Stimulated activated CD4-positive, alpha-beta T cell treated with anti-CD3 and anti-CD28 coated beads, TNF-alpha, amount 100 ng/mL, for 24 hours (primary cell): ENCODE measurements around the gene MACO1.
"Not testable (repeated sequence)": the region's sequence is repeated elsewhere in the genome, so short reads cannot be mapped to it uniquely, and the experiment has no call there.

Experiments
- DNase-seq, 3 experiments: peaks; one replicate each; pipeline ENCODE4 v3.0.0-alpha.2; 2020; ENCODE audit warnings: low read depth in 3 of 3

The MACO1 gene, protein sequence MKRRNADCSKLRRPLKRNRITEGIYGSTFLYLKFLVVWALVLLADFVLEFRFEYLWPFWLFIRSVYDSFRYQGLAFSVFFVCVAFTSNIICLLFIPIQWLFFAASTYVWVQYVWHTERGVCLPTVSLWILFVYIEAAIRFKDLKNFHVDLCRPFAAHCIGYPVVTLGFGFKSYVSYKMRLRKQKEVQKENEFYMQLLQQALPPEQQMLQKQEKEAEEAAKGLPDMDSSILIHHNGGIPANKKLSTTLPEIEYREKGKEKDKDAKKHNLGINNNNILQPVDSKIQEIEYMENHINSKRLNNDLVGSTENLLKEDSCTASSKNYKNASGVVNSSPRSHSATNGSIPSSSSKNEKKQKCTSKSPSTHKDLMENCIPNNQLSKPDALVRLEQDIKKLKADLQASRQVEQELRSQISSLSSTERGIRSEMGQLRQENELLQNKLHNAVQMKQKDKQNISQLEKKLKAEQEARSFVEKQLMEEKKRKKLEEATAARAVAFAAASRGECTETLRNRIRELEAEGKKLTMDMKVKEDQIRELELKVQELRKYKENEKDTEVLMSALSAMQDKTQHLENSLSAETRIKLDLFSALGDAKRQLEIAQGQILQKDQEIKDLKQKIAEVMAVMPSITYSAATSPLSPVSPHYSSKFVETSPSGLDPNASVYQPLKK

DNA sequence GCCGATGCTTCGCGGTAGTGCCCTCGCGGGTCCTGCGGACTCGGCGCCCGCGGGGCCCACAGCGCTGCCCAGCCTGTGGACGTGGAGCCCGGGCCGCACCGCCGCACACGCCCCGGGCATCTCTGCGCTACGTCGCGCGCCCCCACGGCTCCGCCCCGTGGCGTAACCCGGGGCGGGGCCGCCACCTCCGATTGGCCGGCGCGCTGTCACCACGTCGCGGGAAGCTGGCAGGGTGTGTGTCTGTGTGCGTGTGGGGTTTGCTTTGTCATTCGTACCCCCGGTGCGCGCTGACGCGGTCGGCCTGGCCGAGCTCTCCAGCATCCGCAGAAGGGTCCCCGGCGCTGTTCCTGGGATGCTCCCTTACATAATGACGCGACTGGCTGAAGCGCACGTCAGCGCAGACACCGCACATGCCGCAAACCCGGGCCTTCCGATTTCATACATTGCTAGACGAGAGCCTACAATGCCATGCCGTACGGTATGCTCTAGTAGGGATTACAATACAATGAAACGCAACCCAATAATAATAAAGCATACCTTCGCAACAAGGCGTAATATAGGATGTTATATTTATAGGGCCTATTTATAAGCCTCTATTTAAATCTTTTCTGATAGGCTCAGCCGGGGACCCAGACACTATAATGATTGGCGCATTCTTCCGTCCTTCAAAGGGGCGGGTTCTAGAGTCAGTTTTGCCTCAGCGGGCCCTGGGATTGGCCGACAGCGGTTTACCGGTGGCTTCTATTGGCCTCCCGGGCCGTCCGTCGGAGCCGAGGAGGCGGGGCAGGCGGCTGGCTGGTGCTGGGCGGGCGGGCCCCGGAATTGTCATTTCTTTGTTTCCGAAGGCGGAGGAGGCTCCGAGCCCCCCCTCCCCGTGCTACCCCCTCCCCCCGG is at the start of gene MACO1:
Gene MACO1 (plus strand): TSS at position 825 of the 894 bp plus-strand sequence. CDS start 202 bp downstream, outside the sequence.
- peak; percentile 95 to 97 (median 95) for DNase-seq

DNA sequence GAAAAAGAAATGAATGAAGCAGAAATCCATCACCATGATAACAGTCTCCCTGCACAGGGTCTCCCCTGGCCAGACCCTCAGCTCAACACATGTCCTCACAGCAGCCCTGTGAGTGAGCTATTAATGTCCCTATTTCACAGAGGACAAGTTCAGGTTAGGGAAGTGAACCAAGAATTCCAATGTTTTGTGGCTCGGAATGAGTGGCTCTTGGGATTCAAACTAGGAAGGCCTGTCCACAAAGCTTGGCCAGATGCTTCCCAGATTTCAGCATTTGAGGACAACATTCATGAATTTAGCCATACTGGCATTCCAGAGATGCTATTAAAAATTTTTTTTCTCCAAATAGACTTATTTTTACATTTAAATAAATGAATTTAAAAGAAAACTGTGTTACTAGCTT is 48.2 kb upstream of the MACO1 start:
- not testable (repeated sequence) for DNase-seq

DNA sequence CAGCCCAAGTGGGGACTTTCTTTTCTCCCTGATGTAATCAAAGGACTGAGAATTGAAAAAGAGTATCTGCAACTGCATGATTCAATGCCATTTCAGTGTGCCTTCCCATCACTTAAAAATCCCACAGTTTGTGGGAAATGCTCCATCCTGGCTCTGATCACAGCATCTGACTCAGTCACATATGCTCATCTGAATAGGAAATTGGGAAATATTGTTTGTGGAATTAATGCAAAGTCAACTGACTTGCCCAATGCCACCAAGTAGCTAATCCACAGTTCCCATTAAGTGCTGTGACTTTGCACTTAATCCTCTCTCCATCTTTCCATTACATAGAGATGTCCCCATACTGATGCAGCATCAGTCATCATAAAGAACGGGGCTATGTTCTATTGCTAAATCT is 47.6 kb upstream of the MACO1 start:
- not testable (repeated sequence) for DNase-seq

DNA sequence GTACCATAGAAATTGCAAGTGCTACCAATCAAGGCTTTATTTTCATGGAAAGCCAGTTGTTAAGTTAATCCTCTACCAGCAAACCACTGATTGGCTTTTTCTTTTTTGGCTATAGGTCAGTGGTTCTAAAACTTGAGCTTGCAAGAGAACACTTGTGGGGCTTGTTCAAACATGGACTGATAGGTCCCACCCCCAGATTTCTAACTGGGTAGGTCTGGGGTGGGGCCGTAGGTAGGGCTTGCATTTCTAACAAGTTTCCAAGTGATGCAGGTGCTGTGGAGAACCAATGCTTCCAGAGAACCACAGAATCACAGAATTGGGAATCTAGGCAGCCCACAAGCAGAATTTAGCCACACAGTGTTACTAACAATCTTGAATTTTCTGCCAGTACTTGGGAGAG is 46.8 kb upstream of the MACO1 start:
- not testable (repeated sequence) for DNase-seq

DNA sequence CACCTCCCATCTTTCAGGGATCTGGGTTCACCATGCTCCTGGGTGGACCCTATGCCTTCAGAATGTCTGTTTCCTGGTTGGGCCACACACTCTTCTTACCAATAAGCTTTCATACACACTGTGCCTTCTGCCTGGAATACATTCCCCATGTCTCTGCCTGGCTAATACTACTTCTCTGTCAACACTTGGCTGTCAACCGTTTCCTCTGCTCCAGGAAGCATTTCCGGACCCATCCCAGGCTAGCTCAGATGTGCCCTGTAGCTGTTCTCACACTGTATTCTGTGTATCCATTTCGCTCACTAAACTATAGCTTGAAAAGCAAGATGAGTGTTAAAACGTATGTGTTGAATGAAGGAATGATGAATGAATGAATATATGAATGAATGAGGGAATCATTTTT is 43.6 kb upstream of the MACO1 start:
- not testable (repeated sequence) for DNase-seq

DNA sequence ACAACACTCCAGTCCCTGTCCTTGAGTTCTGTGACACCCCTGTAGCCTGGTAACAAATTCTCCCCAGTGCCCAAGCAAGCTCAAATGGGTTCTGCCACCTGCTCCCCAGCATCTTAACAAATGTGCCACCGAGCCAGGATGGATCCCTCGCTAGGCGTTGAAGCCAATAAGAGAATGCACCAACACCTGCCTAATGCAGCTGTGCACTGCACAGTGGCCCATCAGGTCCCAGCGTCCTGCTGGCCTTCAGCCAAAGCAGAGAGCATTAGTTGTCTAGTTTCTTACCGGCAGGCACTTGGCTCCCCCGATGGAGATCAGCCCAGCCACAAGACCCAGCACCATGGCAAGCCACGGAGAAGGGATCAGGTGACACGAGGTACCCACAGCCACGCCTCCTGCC is 42.0 kb upstream of the MACO1 start:
- not testable (repeated sequence) for DNase-seq

DNA sequence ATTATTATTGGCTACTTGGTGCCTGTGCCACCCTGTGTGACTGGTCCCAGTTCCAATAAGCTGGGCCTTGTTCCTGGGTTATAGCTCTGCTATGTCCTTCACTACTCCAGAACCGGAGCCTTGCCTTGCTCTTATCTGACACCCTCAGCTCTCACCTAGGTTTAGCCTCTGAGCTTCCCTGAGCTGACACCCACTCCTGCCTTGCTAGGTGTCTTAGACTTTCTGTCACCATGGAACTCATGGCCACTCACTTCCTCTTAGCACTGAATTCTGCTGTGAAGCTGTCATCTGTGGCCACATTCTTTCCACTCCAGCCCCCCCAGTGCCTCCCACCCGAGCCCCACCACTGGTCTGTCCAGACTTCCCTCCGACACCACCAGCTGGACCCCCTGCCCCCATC is 41.0 kb upstream of the MACO1 start:
- DNase-seq, result not testable (repeated sequence)

DNA sequence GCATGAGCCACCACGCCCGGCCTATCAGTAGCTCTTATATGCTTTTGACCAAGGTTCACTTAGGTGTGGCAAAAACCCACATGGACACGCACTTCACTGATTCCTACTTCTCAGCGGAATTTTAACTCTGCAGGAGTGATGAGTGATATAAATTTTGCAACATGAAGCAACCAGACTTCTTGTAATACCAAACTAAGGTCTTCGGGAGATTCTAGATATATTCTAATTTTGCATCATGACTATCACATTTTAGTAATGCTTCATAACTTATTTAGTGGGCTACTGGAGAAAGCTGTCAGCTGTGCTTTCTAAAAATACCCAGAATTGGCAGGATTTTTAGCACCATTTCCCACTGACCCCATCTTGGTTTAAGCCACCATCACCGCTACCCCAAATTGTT is 37.9 kb upstream of the MACO1 start:
- no peak for DNase-seq

DNA sequence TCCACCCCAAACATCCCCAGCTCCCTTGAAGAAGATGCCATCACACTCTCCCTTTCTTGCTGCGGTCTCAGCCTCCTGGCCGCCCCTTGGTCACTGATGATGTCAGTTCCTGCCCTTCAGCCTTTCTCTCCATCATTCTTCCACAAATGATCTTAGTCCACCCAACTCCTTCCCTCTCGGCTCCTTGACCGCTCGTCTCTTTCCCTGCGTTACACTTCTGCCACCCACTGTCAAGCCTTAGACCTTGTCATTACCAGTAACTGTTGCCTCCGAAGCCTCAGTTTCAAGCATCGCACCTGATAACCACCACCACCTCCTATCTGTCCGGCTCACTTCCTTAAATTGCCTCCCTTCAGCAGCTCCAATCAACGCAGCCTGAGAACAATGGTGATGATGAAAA is 33.1 kb upstream of the MACO1 start:
- DNase-seq, result not testable (repeated sequence)

DNA sequence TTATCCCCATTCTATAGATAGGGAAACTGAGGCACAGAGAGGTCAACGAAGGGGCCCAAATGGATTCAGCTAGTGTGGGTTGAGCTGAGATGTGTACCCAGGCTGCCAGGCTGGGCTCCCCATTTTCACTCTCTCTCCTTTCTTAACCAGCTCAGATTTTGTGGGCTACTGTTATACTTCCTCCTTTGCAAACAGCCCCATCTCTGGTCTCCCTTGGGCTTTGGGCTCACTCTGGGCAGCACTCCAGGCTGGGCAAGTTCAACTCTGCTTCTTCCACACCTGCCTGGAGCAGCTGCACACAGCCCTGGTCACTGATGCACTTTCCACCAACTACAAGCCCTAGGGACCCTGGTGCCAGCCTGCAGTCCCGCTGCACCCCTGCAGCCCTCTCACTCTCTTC is 32.6 kb upstream of the MACO1 start:
- DNase-seq, result not testable (repeated sequence)

DNA sequence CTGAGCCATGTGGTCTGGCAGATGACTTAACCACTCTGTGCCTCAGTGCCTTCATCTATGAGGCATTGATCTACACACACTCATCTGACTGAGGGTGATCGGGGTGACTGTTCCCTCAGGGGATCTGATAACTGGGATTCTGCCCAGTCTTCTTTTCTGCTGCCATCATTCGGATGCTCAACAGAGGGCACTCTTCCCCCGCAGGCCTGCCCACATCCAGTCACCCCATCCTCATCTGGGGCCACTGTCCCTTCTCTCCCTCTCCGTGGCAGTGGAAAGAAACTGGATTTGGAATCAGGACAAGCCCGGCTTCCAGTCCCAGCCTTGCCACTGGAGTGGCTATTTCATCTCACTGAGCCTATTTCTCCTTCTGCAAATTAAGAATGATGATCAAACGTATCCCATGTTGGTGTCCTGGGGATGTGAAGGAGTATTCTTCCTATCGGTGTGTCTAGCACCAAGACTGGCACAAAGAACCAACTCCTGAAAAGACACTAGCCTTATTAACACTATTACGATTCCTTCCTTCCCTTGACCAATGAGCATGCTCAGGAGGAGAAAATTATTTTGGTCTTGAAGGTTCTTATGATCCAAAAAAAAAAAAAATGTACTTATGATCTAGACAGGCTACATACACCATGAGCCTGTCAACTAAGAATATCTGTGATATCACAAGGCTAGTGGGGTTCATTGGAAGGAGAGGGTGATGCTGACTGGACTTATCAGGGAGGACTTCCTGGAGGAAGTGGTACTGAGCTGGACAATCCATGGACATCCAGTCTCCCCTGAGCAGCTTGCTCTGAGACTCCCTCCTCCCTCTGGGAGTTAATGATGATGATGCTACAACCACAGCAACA is 27.5 kb upstream of the MACO1 start:
- DNase-seq, result peak in 1 of 3 experiments; percentile 4

DNA sequence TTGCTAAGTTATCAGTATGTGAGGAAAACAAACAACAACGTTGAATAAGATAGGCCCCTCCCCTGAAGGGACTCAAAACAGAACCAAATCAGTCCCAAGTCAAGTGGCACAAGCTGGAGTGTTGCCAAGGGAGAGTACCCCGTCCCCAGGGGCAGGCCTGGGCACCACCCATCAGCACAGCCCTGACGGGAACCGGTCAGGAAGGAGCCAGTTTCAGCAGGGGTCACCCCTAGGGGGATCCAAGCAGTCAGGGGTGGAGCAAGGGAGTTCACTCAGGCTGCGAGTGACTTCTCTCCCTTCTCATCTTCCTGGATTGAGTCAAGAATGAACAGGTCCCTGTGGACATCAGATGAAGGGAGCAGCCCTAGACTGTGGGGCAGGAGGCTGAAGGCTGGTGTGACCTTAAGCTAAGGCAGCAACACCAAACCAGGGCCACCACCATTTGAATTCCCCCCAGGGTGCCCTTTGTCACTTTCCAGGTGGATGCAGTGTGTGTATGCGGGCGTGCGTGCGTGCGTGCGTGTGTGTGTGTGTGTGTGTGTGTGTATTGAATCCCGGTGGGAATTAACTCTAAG is 24.9 kb upstream of the MACO1 start:
- not testable (repeated sequence) for DNase-seq

DNA sequence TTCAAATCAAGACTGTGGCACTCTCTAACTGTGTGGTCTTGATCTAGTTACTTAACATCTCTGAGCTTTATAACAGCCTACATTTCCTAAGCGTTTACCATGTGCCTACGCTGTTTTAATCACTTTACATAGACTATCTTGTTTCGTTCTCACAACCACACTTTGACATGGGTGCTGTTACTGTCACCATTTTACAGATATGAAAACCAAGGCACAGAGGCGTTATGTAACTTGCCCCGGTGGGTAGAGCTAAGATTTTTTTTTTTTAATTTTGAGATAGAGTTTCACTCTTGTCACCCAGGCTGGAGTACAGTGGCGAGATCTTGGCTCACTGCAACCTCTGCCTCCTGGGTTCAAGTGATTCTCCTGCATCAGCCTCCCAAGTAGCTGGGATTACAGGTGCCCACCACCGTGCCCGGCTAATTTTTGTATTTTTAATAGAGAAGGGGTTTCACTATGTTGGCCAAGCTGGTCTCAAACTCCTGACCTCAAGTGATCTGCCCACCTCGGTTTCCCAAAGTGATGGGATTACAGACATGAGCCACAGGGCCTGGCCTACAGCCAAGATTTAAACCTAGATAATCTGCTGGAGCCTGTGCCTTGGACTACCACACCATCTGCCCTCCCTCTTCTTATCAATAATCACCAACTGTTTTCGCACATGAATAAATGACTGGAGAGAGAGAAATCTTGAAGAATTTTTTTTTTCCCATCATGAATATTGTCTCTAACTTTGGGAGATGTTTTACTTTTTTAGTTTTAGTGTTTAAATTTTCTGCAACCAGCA is 20.9 kb upstream of the MACO1 start:
- DNase-seq, result not testable (repeated sequence)

DNA sequence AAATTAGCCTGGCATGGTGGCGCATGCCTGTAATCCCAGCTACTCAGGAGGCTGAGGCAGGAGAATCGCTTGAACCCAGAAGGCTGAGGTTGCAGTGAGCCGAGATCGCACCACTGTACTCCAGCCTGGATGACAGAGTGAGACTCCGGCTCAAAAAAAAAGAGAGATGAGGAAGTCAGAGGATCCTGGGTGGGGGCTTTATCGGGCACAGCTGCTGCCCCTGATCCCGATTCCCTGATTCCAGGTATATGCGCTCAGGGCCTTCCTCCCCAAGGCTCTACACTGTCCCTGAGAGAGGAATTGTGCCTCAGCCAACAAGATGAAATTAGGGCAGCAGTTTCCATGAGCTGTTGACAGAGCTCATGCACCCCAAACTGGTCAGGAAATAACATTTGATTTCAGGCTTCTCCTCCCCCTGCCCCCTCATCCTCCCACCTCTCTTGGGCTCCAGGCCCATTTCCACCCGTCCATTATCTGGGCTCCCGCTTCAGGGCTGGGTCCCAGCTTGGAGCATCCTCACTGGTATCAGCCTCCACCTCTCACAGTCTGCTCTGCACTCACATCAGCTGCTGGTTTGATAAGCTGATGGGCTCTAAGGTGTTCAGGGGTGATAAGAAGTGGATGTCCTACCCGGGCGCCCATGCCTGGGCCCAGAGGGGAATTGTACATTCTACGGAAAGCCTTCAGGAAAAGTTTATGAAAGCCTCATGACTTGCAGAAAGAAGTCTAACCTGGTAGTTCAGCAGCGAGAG is 17.6 kb upstream of the MACO1 start:
- DNase-seq, result not testable (repeated sequence)

DNA sequence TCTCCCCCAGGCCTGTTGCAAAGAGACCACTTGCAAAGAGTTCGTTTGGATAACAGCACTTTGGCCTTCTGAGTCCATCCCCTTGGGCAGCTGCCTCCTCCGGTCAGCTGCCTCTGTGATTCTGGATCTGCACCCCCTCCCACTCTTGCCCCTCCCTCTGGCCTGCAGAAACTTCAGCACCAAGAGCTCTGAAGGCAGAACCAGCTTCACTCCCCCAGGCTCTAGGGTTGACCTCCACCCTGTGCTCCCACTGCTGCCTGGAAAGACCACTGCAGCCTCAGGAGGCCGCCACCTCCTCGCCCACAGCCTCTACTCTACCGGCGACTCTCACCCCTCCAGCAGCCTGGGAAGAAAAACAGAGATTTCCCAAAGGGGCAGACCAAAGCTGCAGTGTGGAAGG is 16.5 kb upstream of the MACO1 start:
- not testable (repeated sequence) for DNase-seq

DNA sequence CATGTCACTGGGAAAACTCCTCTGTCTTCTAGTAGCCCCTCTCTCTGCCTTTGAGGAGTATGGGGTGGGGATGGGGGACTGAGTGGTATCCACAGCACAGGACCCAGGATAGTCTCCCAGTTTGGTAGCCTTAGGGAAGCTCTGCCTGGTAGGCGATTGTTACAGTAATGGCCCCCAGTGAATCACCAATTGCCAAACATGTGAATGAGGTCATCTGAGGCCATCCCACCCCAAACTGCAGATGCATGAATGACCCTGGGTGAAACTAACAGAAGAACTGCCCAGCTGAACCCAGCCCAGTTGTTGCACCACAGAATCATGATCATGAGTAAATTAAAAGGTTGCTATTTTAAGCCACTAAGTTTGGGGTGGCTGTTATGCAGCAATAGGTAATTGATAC is 16.1 kb upstream of the MACO1 start:
- DNase-seq, result not testable (repeated sequence)

DNA sequence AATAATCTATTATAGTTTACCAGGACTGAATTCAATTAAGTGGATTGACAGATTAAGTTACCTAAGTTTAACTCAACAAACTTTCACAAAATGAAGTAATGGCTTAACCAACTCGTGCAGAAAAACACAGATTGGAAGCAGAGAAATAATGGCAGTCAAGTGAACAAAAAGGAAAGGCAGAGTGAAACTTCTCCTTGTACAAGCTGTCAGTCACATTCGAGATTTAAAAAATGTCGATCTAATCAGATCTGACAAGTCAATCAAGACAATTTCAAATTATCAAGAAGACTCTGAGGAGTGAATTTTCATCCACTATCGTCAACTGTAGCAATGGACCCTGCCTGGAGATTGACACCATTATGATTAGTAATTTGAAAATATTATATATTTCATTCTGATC is 13.4 kb upstream of the MACO1 start:
- DNase-seq, result not testable (repeated sequence)

DNA sequence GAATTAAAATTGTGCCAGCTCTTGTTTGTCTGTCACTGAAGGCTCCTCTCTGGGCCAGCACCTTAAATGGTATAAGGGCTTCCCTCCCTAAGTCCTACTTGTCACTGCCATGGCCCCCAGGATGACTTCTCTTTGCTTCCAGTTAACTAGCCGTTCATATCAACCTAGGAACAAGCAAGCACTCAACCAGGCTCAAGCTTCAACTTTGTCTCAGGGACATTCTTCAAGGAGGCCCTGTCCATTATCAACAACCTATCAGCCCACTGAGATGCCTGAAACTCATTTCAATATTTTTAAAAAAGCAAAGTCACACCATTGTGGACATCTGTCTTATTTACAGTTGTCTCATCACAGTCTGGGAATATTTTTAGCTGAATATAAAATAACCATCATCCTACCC is 11.4 kb upstream of the MACO1 start:
- not testable (repeated sequence) for DNase-seq

DNA sequence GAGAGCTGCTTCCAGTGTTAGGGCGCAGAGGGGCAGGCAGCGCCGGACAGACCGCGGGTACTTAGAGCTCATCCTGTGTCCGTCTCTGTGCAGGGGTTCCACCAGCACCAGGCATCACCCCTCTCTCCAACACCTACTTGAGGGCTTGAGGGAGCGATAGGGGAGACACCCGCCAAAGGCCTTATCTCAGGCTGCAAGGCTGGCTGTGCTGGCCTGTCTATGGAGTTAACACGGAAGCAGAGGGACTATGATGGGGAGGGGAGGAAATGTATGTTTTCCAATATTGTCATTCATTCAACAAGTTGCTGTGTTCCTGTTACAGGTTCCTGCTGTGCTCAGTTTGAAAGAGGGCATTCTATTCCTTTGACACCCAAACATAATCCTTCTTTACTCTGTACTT is 10.0 kb upstream of the MACO1 start, which contains the start of gene RHCE:
Gene RHCE (minus strand): TSS at position 111 of the 400 bp plus-strand sequence. CDS start 39 bp downstream, at position 72.
- DNase-seq, result not testable (repeated sequence)
